PFSK-1 (cell line): ENCODE measurements around the gene HIP1R. TPM values are rescaled to one million over a fixed set of nuclear protein-coding genes. Genes with fewer than 3 reads are reported as not detected.

Source experiments
- FOXP2 ChIP-seq: optimal IDR thresholded peaks from 2 replicates; pipeline ENCODE3; 2011; ENCODE audit warnings: borderline replicate concordance, control low read depth, inconsistent platforms; ENCODE audit not compliant: insufficient read depth; ENCODE audit errors: extremely low read length, extremely low read depth
- POLR2AphosphoS5 ChIP-seq: IDR thresholded peaks from 2 replicates; pipeline ENCODE4 v1.6.1; 2012; ENCODE audit warnings: low read depth, mild to moderate bottlenecking, control low read depth, low read length, moderate library complexity
- REST ChIP-seq, 2 experiments: IDR thresholded peaks; 2 replicates each; pipeline versions ENCODE4 v1.6.1 to v1.8.0; 2011 to 2012; ENCODE audit warnings: low read depth in 2 of 2, low read length in 2 of 2, control low read depth in 1 of 2, inconsistent platforms in 1 of 2, mild to moderate bottlenecking in 1 of 2, moderate library complexity in 1 of 2; ENCODE audit not compliant: insufficient read depth in 1 of 2
- SIN3A ChIP-seq: IDR thresholded peaks from 2 replicates; pipeline ENCODE4 v1.6.1; 2012; ENCODE audit warnings: mild to moderate bottlenecking, low read length, moderate library complexity, borderline replicate concordance; ENCODE audit not compliant: insufficient read depth
- TAF1 ChIP-seq: IDR thresholded peaks from 2 replicates; pipeline ENCODE4 v1.6.1; 2012; ENCODE audit warnings: low read length, control low read depth, borderline replicate concordance; ENCODE audit not compliant: insufficient read depth
- polyA plus RNA-seq: library from polyadenylated mRNA; unstranded; fragments of >200 nt; gene quantifications from one replicate; pipeline ENCODE4 v1.2.1, GENCODE V29; 2012; ENCODE audit warnings: low read depth, missing spikeins; ENCODE audit not compliant: insufficient read length

HIP1R gene
- 4.4 TPM for polyA plus RNA-seq

GRCh38 chr12:122834921-122835749 lies at the start of gene HIP1R:
Gene HIP1R (plus strand): TSS chr12:122835457. CDS start chr12:122835551, 94 bp downstream.
- TF ChIP-seq POLR2AphosphoS5, result no peak
- no peak for TF ChIP-seq SIN3A
- no peak for TF ChIP-seq TAF1
- TF ChIP-seq FOXP2, result no peak
- no peak for TF ChIP-seq REST (IDR thresholded peaks at IDR 0.05; ENCODE audit: insufficient read depth in 1 of 2, low read depth in 2 of 2, low read length in 2 of 2)

- no peak for TF ChIP-seq TAF1
- TF ChIP-seq SIN3A, result no peak
- no peak for TF ChIP-seq FOXP2
- no peak for TF ChIP-seq POLR2AphosphoS5
- TF ChIP-seq REST (IDR thresholded peaks at IDR 0.05; ENCODE audit: insufficient read depth in 1 of 2, low read depth in 2 of 2, low read length in 2 of 2), result no peak
These were observed 49.8 kb upstream of the HIP1R start for GRCh38 chr12:122785503-122785902.

- TF ChIP-seq TAF1 (no peak), SIN3A (no peak), POLR2AphosphoS5 (no peak), REST (IDR thresholded peaks at IDR 0.05; ENCODE audit: insufficient read depth in 1 of 2, low read depth in 2 of 2, low read length in 2 of 2) (no peak), FOXP2 (no peak)
These were observed 46.9 kb upstream of the HIP1R start for GRCh38 chr12:122788387-122788786.

- no peak for TF ChIP-seq REST (IDR thresholded peaks at IDR 0.05; ENCODE audit: insufficient read depth in 1 of 2, low read depth in 2 of 2, low read length in 2 of 2)
- no peak for TF ChIP-seq POLR2AphosphoS5
- no peak for TF ChIP-seq TAF1
These were observed 45.6 kb upstream of the HIP1R start for GRCh38 chr12:122789637-122790036.
